ENCODE data around the gene ACTR6.

- TF ChIP-seq CTCF (IDR thresholded peaks at IDR 0.05 in 8 of 11, conservative IDR thresholded peaks at IDR 0.05 in 3 of 11) (no peak), POLR2A (IDR thresholded peaks at IDR 0.05) (no peak), POLR2AphosphoS5 (IDR thresholded peaks at IDR 0.05) (no peak)
Measured at GRCh38 chr12:100207311-100207710, 6.7 kb downstream of the ACTR6 start.
